Stimulated activated memory B cell treated with anti-CD40 and anti-IgM and Interleukin-4, amounts not matched to agents 10 μg/mL and 1 μg/mL and 100 μg/mL, for 72 hours (primary cell): ENCODE measurements around the gene CCDC60.

Experiments used
- ATAC-seq: fragments of 150-1000 bp; cut with Tn5 transposase; 2 replicates; pipeline ENCODE4 v1.10.0; 2021
- H3K27ac Mint-ChIP-seq: one replicate; pipeline ENCODE4 v1.8.0; 2022; ENCODE audit warnings: mild to moderate bottlenecking, mixed read lengths
- H3K27me3 Mint-ChIP-seq: one replicate; pipeline ENCODE4 v1.8.0; 2022; ENCODE audit warnings: mixed read lengths
- H3K36me3 Mint-ChIP-seq: one replicate; pipeline ENCODE4 v1.8.0; 2022; ENCODE audit warnings: mixed read lengths
- H3K4me1 Mint-ChIP-seq: one replicate; pipeline ENCODE4 v1.8.0; 2022; ENCODE audit warnings: mixed read lengths
- H3K4me3 Mint-ChIP-seq: one replicate; pipeline ENCODE4 v1.8.0; 2022; ENCODE audit warnings: mild to moderate bottlenecking, moderate library complexity, mixed read lengths
- H3K9me3 Mint-ChIP-seq: one replicate; pipeline ENCODE4 v1.8.0; 2022; ENCODE audit warnings: mixed read lengths

The CCDC60 gene

DNA sequence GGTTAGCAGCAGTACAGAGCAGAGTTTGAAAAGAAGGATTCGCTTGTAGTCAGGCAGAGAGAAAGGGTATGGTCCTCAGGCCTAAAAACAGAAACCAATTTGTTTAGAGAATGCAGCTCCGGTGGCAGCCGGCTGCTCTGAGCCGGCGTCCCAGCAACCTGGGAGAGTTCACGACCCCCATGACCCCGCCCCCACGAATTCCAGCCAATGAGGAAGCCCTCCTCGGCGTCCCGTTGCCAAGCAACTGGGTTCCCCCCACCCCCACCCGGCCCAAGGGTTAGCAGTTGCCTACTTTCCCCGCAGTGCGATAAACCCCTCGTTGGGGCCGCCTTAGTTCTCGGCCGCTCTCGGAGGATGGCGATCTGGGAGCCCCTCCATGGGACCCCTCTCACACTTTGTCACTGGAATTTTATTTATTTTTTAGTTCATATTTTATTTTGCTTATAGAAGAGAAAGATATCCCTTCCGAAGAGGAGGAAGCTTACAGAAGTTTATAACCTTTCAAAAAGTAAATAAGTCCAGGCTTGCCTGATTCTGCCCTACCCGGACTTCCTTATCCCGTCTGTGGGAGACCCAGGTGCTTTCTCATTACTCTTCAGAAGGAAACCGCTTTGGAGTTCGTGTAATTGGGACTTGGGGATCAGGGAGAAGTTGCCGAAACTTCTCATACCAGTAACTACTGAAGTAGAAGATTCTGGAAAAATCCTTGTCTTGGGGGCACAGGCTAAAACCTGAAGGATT is at the start of gene CCDC60:
Gene CCDC60, plus strand, starts transcription at position 300 of the 741 bp plus-strand sequence. CDS start 448 bp downstream, outside the sequence.
- Mint-ChIP-seq H3K9me3 (peaks cover 6% of the 10 kb centered on the region), H3K4me3 (no peak within 1 kb of the TSS), H3K36me3 (no peaks in the 10 kb centered on the region), H3K27ac (no peak within 1 kb of the TSS), H3K27me3 (peaks cover 13% of the 10 kb centered on the region), H3K4me1 (no peaks in the 10 kb centered on the region)
- ATAC-seq: no peak

GRCh38 chr12:119288576-119288975 is 46.0 kb upstream of the CCDC60 start:
- Mint-ChIP-seq H3K4me1 (no peaks in the 10 kb centered on the region), H3K27ac (no peak overlapping the region), H3K36me3 (no peaks in the 10 kb centered on the region), H3K4me3 (no peak overlapping the region), H3K27me3 (no peaks in the 10 kb centered on the region), H3K9me3 (peaks cover 3% of the 10 kb centered on the region)
- ATAC-seq: no peak

DNA sequence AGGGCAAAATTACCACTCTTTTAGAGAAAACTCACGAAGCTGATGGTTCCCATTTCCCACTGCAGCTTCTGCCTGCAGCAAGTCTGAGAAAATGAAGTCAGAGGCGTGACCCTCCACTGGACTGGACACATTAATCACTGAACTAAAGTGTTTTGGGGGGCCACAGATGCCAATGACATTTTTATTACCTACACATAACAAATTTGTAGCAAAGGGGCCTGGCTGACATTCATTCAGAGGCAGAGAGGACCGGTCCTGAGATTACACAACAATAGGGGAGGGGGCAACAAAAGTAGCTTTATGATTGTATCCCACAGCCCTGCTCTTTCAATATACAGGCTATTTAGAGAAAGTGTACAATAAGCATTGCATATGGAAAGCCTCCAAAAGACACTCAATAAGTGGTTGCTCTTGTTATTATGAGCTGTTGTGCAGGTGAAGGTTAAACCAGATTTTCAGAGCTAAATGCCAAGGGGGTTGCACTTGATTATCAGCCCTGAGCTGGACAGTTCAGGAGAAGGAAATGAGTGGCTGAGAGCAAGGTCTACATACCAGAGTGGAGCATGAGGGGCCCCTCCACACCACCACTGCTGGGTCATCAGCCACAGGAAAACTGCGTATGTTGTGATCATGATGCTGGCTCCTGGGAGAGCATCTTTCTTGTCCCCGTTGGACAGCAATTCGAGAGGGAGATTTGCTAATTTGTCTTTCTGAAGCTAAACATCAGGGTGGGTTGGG is 41.5 kb upstream of the CCDC60 start:
- ATAC-seq: no peak
- H3K27ac Mint-ChIP-seq: no peak overlapping the region
- no peaks in the 10 kb centered on the region for H3K4me1 Mint-ChIP-seq
- no peaks in the 10 kb centered on the region for H3K27me3 Mint-ChIP-seq
- peaks cover 3% of the 10 kb centered on the region for H3K9me3 Mint-ChIP-seq
- no peak overlapping the region for H3K4me3 Mint-ChIP-seq
- H3K36me3 Mint-ChIP-seq: no peaks in the 10 kb centered on the region

DNA sequence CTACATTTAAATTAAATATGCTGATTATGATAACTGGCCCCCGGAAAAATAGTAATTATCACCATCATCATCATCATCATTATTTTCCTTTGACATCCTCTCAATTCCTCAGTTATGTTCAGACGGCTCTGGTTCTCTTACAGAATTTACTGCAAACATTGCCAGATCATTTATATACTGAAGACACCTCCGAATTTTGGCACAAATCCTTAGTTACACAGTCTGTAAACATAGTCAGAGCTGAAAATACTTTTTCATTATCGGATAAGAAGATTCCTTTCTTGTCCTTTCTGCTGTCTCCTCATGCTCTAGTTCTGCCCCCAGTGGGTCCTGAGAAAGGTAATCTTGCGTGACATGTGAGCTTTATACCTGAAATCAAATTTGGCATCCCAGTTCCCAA is 40.3 kb upstream of the CCDC60 start:
- H3K36me3 Mint-ChIP-seq: no peaks in the 10 kb centered on the region
- H3K4me1 Mint-ChIP-seq: no peaks in the 10 kb centered on the region
- no peak overlapping the region for H3K27ac Mint-ChIP-seq
- no peak overlapping the region for H3K4me3 Mint-ChIP-seq
- H3K9me3 Mint-ChIP-seq: no peaks in the 10 kb centered on the region
- no peaks in the 10 kb centered on the region for H3K27me3 Mint-ChIP-seq
- ATAC-seq: no peak

GRCh38 chr12:119296535-119296934 is 38.0 kb upstream of the CCDC60 start:
- H3K36me3 Mint-ChIP-seq: no peaks in the 10 kb centered on the region
- ATAC-seq: no peak
- H3K4me3 Mint-ChIP-seq: no peak overlapping the region
- no peaks in the 10 kb centered on the region for H3K27me3 Mint-ChIP-seq
- H3K4me1 Mint-ChIP-seq: no peaks in the 10 kb centered on the region
- no peaks in the 10 kb centered on the region for H3K9me3 Mint-ChIP-seq
- no peak overlapping the region for H3K27ac Mint-ChIP-seq

DNA sequence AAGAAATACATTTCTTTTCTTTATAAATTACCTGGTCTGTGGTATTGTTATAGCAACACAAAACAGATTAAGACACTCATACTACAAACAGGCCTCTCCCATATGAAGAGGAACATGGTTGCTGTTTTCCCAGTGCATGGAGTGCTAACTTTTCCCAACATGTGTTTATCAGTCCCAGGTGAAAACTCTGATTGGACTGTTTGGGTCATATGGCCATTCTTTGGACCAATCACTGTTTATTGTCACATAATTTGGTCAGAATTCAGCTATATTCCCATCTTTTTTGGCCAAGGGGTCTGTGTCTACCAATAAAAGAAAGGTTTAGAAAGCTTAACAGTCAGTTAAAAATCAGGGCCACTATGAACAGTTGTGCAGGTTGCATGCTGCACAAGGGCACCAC is 35.4 kb upstream of the CCDC60 start:
- no peak for ATAC-seq
- Mint-ChIP-seq H3K36me3 (no peaks in the 10 kb centered on the region), H3K27me3 (peaks cover under 1% of the 10 kb centered on the region), H3K9me3 (no peaks in the 10 kb centered on the region), H3K27ac (no peak overlapping the region), H3K4me1 (no peaks in the 10 kb centered on the region), H3K4me3 (no peak overlapping the region)

DNA sequence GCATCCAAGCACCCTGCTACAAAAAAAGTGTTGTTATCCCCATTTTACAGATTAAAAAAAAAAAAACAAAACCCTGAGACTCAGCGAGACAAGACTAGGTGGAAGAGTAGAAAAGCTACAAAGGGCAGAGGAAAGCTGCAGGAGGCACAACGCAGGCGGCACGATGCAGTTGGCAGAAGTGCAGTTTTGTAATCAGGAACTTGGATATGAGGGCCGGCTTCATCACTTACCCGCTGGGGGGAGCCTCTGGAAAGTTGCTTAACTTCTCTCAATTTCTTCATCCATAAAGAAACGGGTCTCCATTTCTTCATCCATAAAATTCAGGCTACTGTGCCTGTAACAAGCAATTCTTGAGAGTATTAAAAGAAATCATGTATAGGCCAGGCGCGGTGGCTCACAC is 33.1 kb upstream of the CCDC60 start:
- H3K4me3 Mint-ChIP-seq: no peak overlapping the region
- ATAC-seq: no peak
- no peak overlapping the region for H3K27ac Mint-ChIP-seq
- no peaks in the 10 kb centered on the region for H3K36me3 Mint-ChIP-seq
- no peaks in the 10 kb centered on the region for H3K9me3 Mint-ChIP-seq
- peaks cover 9% of the 10 kb centered on the region for H3K27me3 Mint-ChIP-seq
- H3K4me1 Mint-ChIP-seq: no peaks in the 10 kb centered on the region

DNA sequence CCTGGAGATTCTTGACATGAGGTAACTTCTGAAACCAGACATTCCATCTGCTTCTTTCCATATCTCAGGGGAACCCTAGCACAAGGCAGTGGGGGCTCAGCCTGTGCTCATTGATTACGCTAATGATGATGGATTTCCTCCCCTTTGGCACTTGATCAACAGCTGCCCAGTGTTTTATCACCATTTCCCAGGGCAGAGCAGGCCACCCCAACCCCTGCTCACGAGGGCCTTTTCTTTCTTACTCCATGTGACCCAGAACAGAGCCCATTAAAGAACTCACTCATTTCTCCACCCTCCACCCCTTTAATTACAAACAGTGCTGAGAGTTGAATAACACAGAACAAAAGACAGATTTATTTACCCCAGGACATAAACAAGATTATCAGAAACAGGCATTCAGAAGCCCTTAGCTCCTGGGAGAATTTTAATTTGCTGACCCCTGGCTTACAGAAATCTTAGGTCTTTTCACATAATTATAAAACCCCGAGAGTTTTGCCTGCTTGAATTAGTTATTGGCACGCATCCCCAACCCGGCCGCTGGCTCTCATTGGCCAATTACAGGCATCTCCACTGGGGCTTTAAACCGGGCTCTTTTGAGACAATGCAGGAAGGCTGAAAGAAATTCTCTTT is 32.0 kb upstream of the CCDC60 start:
- peaks cover 9% of the 10 kb centered on the region for H3K27me3 Mint-ChIP-seq
- no peaks in the 10 kb centered on the region for H3K9me3 Mint-ChIP-seq
- no peaks in the 10 kb centered on the region for H3K4me1 Mint-ChIP-seq
- H3K4me3 Mint-ChIP-seq: no peak overlapping the region
- H3K36me3 Mint-ChIP-seq: no peaks in the 10 kb centered on the region
- ATAC-seq: no peak
- no peak overlapping the region for H3K27ac Mint-ChIP-seq

- Mint-ChIP-seq H3K4me1 (no peaks in the 10 kb centered on the region), H3K9me3 (peaks cover 3% of the 10 kb centered on the region), H3K27me3 (peaks cover 18% of the 10 kb centered on the region), H3K36me3 (no peaks in the 10 kb centered on the region), H3K4me3 (no peak overlapping the region), H3K27ac (no peak overlapping the region)
- ATAC-seq: no peak
These were observed 27.9 kb upstream of the CCDC60 start for GRCh38 chr12:119306593-119306992.

DNA sequence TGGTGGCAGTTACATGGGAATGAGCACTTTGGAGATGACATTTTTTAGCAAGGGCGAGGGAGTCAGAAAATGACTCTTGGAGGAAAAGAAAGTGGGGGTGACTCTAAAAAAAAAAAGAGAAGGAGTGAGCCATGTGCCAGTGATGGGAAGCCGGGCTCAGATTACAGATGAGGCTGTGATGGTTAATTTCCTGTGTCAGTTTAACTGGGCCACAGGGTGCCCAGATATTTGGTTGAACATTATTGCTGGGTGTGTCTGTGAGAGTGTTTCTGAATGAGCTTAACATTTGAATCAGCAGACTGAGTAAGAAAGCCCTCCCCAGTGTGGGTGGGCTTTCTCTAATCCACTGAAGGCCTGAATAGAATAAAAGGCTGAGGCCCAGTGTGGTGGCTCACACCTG is 26.8 kb upstream of the CCDC60 start:
- no peaks in the 10 kb centered on the region for H3K4me1 Mint-ChIP-seq
- H3K9me3 Mint-ChIP-seq: peaks cover 3% of the 10 kb centered on the region
- H3K27me3 Mint-ChIP-seq: peaks cover 18% of the 10 kb centered on the region
- H3K4me3 Mint-ChIP-seq: no peak overlapping the region
- no peak overlapping the region for H3K27ac Mint-ChIP-seq
- ATAC-seq: no peak
- no peaks in the 10 kb centered on the region for H3K36me3 Mint-ChIP-seq

DNA sequence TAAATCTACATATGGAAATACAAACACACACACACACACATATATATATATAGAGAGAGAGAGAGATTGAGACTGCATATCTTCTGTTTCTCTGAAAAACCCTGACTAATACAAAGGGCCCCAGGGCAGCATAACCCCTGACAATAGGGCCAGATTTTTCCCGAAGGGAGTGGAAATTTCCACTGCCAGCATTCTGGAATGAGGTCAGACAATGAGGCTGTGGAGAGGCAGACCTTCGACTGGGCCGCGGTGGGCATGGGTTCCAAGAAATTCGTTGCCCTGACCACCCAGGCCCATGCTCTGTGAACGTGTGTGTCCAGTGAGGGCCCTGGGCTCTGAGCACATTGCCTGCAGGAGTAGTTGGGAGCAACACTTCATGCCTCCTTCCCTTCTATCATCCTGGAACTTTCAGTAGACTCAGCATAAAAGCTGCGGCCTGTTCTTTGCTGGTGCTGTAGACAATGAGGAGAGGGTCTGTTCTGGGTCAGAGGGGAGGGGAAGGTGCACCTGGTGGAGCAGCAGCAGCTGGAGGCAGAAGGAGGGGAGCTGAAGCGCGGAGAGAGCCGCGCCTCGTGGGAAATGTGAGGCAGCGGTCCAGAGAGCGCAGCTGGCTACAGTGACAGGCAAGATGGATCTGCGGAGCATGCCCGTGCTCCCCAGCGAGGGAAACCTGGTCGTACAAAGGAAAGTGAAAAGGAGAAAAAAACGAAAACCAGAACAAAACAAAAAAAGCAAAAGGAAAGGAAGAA is 25.6 kb upstream of the CCDC60 start:
- ATAC-seq: no peak
- H3K27me3 Mint-ChIP-seq: peaks cover 18% of the 10 kb centered on the region
- no peaks in the 10 kb centered on the region for H3K4me1 Mint-ChIP-seq
- H3K4me3 Mint-ChIP-seq: no peak overlapping the region
- H3K9me3 Mint-ChIP-seq: peaks cover 3% of the 10 kb centered on the region
- H3K36me3 Mint-ChIP-seq: no peaks in the 10 kb centered on the region
- no peak overlapping the region for H3K27ac Mint-ChIP-seq

GRCh38 chr12:119311878-119312277 is 22.7 kb upstream of the CCDC60 start:
- Mint-ChIP-seq H3K27ac (no peak overlapping the region), H3K27me3 (peaks cover 9% of the 10 kb centered on the region), H3K36me3 (no peaks in the 10 kb centered on the region), H3K4me3 (no peak overlapping the region), H3K9me3 (peaks cover 5% of the 10 kb centered on the region), H3K4me1 (no peaks in the 10 kb centered on the region)
- no peak for ATAC-seq

DNA sequence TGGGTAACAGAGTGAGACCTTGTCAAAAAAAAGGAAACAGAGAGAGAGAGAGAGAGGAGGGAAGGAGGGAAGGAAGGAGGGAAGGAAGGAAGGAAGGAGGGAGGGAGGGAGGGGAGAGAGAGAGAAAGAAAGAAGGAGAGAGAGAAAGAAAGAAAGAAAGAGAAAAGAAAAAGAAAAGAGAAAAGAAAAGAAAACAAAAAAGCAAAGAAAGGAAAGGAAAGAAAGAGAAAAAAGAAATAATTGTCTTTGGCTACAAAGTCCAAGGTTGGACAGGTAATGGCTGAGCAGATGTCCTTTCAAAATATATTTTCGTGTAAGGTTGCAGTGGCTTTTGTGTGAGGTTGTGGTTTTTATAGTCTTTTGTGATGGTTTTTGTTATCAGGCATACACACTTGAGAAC is 21.6 kb upstream of the CCDC60 start:
- no peak for ATAC-seq
- Mint-ChIP-seq H3K9me3 (peaks cover 5% of the 10 kb centered on the region), H3K4me3 (no peak overlapping the region), H3K4me1 (no peaks in the 10 kb centered on the region), H3K27ac (no peak overlapping the region), H3K27me3 (peaks cover 9% of the 10 kb centered on the region), H3K36me3 (no peaks in the 10 kb centered on the region)

- no peak for ATAC-seq
These were observed 20.2 kb upstream of the CCDC60 start for GRCh38 chr12:119314290-119314689.

DNA sequence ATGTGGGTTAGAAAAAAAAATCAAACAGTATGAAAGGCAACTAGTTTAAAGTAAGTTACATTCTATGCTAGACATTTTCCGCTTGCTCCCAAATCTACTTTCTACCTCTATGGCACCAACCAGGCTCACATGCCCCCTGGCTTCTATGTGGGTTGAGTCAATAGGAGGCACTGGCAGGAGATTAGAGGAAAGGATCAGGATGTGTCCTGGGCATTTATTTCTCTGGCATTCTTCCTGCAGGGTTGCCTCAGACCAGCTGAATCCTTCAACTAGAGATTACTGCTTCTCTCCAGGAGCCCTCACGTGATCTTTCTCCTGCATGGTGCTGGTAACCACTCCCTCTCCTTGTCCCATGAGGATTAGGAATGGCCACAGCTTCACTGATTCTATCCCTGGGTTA is 14.9 kb upstream of the CCDC60 start:
- Mint-ChIP-seq H3K4me1 (peaks cover 9% of the 10 kb centered on the region), H3K27me3 (peaks cover 23% of the 10 kb centered on the region), H3K9me3 (peaks cover 2% of the 10 kb centered on the region), H3K4me3 (no peak overlapping the region), H3K27ac (no peak overlapping the region), H3K36me3 (no peaks in the 10 kb centered on the region)
- ATAC-seq: no peak

More at GRCh38 chr12:119314290-119314689, 20.2 kb upstream of the CCDC60 start:
- Mint-ChIP-seq H3K4me1 (peaks cover 9% of the 10 kb centered on the region), H3K27ac (no peak overlapping the region), H3K4me3 (no peak overlapping the region), H3K27me3 (peaks cover 15% of the 10 kb centered on the region), H3K36me3 (no peaks in the 10 kb centered on the region), H3K9me3 (peaks cover 3% of the 10 kb centered on the region)
